Activated T-cell treated with anti-CD3 and anti-CD28 coated beads, Interleukin-2, amount 50 U/mL, for 72 hours (primary cell): Measurements from ENCODE around the gene S100A7. TPM values are rescaled to one million over a fixed set of nuclear protein-coding genes. Genes with fewer than 3 reads are reported as not detected.
"Not testable (repeated sequence)": the region's sequence is repeated elsewhere in the genome, so short reads cannot be mapped to it uniquely, and the experiment has no call there.

Source experiments
- ATAC-seq, 2 donors: fragments of 150-1000 bp; cut with Tn5 transposase; replicated peaks in 1 of 2; 2 replicates each; pipeline ENCODE4 v1.10.0; 2021; ENCODE audit warnings: moderate library complexity in 2 of 2, mild to moderate bottlenecking in 1 of 2
- DNase-seq, 2 donors: peaks; one replicate each; pipeline ENCODE4 v3.0.0; 2021 to 2022; ENCODE audit warnings: mixed read lengths in 1 of 2
- H3K27ac Mint-ChIP-seq: one replicate; pipeline ENCODE4 v1.8.0; 2022; ENCODE audit warnings: mild to moderate bottlenecking, moderate library complexity, mixed read lengths
- H3K27me3 Mint-ChIP-seq: one replicate; pipeline ENCODE4 v1.8.0; 2022; ENCODE audit warnings: low read depth, mixed read lengths
- H3K36me3 Mint-ChIP-seq, 2 donors: one replicate each; pipeline ENCODE4 v1.8.0; 2022; ENCODE audit warnings: mixed read lengths in 2 of 2, mild to moderate bottlenecking in 1 of 2; ENCODE audit not compliant: insufficient read depth in 2 of 2
- H3K4me1 Mint-ChIP-seq: one replicate; pipeline ENCODE4 v1.8.0; 2022; ENCODE audit warnings: low read depth, mixed read lengths
- H3K4me3 Mint-ChIP-seq, 2 donors: one replicate each; pipeline ENCODE4 v1.8.0; 2022; ENCODE audit warnings: mild to moderate bottlenecking in 2 of 2, mixed read lengths in 2 of 2, moderate library complexity in 2 of 2
- H3K9me3 Mint-ChIP-seq, 2 donors: one replicate each; pipeline ENCODE4 v1.8.0; 2022; ENCODE audit warnings: mixed read lengths in 2 of 2
- total RNA-seq, 2 donors: library from RNA; stranded (reverse); gene quantifications; one replicate each; pipeline ENCODE4 v1.2.3, GENCODE V29; 2022

Gene S100A7
- total RNA-seq, 2 donors from 2014 or later: not detected

- Mint-ChIP-seq H3K9me3 (peaks cover 0 to 2% of the 10 kb centered on the region in 2 donors), H3K27ac (no peak overlapping the region), H3K36me3 (no peaks in the 10 kb centered on the region), H3K4me3 (no peak overlapping the region), H3K27me3 (peaks cover 18% of the 10 kb centered on the region), H3K4me1 (no peaks in the 10 kb centered on the region)
- DNase-seq (no peak), ATAC-seq (no peak)
Observed at GRCh38 chr1:153420306-153420705, 40.1 kb downstream of the S100A7 start.

- ATAC-seq, H3K36me3 Mint-ChIP-seq, H3K4me3 Mint-ChIP-seq, H3K27ac Mint-ChIP-seq, H3K4me1 Mint-ChIP-seq, H3K9me3 Mint-ChIP-seq, DNase-seq: not testable (repeated sequence)
- H3K27me3 Mint-ChIP-seq: peaks cover 18% of the 10 kb centered on the region
Observed at GRCh38 chr1:153419436-153419793, 41.0 kb downstream of the S100A7 start.

GRCh38 chr1:153418758-153419435, 41.6 kb downstream of the S100A7 start:
- H3K4me1 Mint-ChIP-seq, H3K36me3 Mint-ChIP-seq, ATAC-seq, DNase-seq, H3K9me3 Mint-ChIP-seq, H3K4me3 Mint-ChIP-seq, H3K27ac Mint-ChIP-seq: not testable (repeated sequence)
- H3K27me3 Mint-ChIP-seq: peaks cover 18% of the 10 kb centered on the region

GRCh38 chr1:153417136-153417888, 43.1 kb downstream of the S100A7 start:
- no peak overlapping the region for H3K27ac Mint-ChIP-seq
- DNase-seq: no peak
- no peak overlapping the region for H3K4me3 Mint-ChIP-seq
- peaks cover 18% of the 10 kb centered on the region for H3K27me3 Mint-ChIP-seq
- H3K9me3 Mint-ChIP-seq: no peaks in the 10 kb centered on the region
- H3K36me3 Mint-ChIP-seq: no peaks in the 10 kb centered on the region
- H3K4me1 Mint-ChIP-seq: no peaks in the 10 kb centered on the region
- ATAC-seq: no peak

- Mint-ChIP-seq H3K36me3 (no peaks in the 10 kb centered on the region), H3K4me1 (no peaks in the 10 kb centered on the region), H3K27ac (no peak within 1 kb of the TSS), H3K4me3 (no peak within 1 kb of the TSS), H3K27me3 (peaks cover 23% of the 10 kb centered on the region), H3K9me3 (peaks cover 0 to 1% of the 10 kb centered on the region in 2 donors)
- DNase-seq (no peak), ATAC-seq (no peak)
Observed at GRCh38 chr1:153415850-153416570, 44.4 kb downstream of the S100A7 start, which contains the start of gene S100A7A. Gene S100A7A (plus strand): TSS chr1:153416520. CDS start chr1:153418083, 1,563 bp downstream.

- not testable (repeated sequence) for H3K4me3 Mint-ChIP-seq, DNase-seq, H3K27ac Mint-ChIP-seq
Observed at GRCh38 chr1:153413961-153414360, 46.5 kb downstream of the S100A7 start.

More at GRCh38 chr1:153413961-153414360, 46.5 kb downstream of the S100A7 start:
- H3K4me1 Mint-ChIP-seq, H3K36me3 Mint-ChIP-seq, ATAC-seq, H3K9me3 Mint-ChIP-seq: not testable (repeated sequence)
- peaks cover 29% of the 10 kb centered on the region for H3K27me3 Mint-ChIP-seq

Other genes starting within 250 kb of the S100A7 start
- not detected for gene PRR9, start 243.1 kb downstream of the S100A7 start, total RNA-seq
- gene LORICRIN, start 201.0 kb downstream of the S100A7 start, total RNA-seq: under 1 TPM in 1 of 2 donors, not detected in 1; 0.46 TPM
- not detected for gene PGLYRP3, start 147.7 kb downstream of the S100A7 start, total RNA-seq
- under 1 TPM; 0.21 to 0.29 TPM for gene PGLYRP4, start 111.8 kb downstream of the S100A7 start, total RNA-seq
- gene S100A9, start 102.8 kb downstream of the S100A7 start, total RNA-seq: not detected
- gene S100A12, start 85.0 kb downstream of the S100A7 start, total RNA-seq: not detected
- not detected for gene S100A8, start 69.6 kb downstream of the S100A7 start, total RNA-seq
- gene S100A7A, start 44.1 kb downstream of the S100A7 start, total RNA-seq: not detected
- 100 to 1,000 TPM; 219 to 358 TPM for gene S100A6, start 75.3 kb upstream of the S100A7 start, total RNA-seq
- gene S100A5, start 80.3 kb upstream of the S100A7 start, total RNA-seq: 1 to 10 TPM; 2.8 to 4.4 TPM
- 100 to 1,000 TPM in 1 of 2 donors, 10 to 100 TPM in 1; 96.1 to 198 TPM for gene S100A4, start 85.2 kb upstream of the S100A7 start, total RNA-seq
- not detected for gene S100A3, start 88.6 kb upstream of the S100A7 start, total RNA-seq
- gene S100A2, start 105.2 kb upstream of the S100A7 start, total RNA-seq: 1 to 10 TPM; 1.7 to 5.0 TPM
- not detected for gene S100A16, start 152.5 kb upstream of the S100A7 start, total RNA-seq
- gene S100A14, start 155.7 kb upstream of the S100A7 start, total RNA-seq: 1 to 10 TPM in 1 of 2 donors, under 1 TPM in 1; 0.26 to 1.4 TPM
- gene S100A13, start 166.9 kb upstream of the S100A7 start, total RNA-seq: 10 to 100 TPM; 13.5 to 16.4 TPM
- not detected for gene S100A1, start 167.8 kb upstream of the S100A7 start, total RNA-seq
- gene CHTOP, start 173.4 kb upstream of the S100A7 start, total RNA-seq: 100 to 1,000 TPM in 1 of 2 donors, 10 to 100 TPM in 1; 95.8 to 107 TPM
- gene SNAPIN, start 198.1 kb upstream of the S100A7 start, total RNA-seq: 10 to 100 TPM; 31.1 to 31.8 TPM
- gene ILF2, start 210.3 kb upstream of the S100A7 start, total RNA-seq: 100 to 1,000 TPM; 245 to 312 TPM
- gene NPR1, start 218.0 kb upstream of the S100A7 start, total RNA-seq: under 1 TPM; 0.07 to 0.29 TPM